Measurements from ENCODE around the gene MAG. TPM values are rescaled to one million over a fixed set of nuclear protein-coding genes. Genes with fewer than 3 reads are reported as not detected.
A peak's percentile ranks its signal among the peaks of the same experiment; 100 is the strongest.

Gene MAG
- total and polyA plus RNA-seq, 2 of the 13 experiments (the other 11 are each of a cell fraction or from before 2014, with no cell fraction given) = 0.20 to 1.3 TPM

DNA sequence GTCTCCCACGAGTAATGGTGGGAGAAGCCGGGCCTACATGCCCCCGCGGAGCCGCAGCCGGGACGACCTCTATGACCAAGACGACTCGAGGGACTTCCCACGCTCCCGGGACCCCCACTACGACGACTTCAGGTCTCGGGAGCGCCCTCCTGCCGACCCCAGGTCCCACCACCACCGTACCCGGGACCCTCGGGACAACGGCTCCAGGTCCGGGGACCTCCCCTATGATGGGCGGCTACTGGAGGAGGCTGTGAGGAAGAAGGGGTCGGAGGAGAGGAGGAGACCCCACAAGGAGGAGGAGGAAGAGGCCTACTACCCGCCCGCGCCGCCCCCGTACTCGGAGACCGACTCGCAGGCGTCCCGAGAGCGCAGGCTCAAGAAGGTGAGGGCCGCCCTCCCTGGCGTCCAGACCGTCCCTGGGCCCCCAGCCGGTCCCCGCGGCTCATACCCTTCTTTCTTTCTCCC lies 24.6 kb upstream of the MAG start (continued):
- TF ChIP-seq SRSF9 (IDR thresholded peaks at IDR 0.05; ENCODE audit: borderline replicate concordance, insufficient read depth, low read depth, low read length, poor library complexity, severe bottlenecking) = no peak
- TF ChIP-seq, protein P1, sequence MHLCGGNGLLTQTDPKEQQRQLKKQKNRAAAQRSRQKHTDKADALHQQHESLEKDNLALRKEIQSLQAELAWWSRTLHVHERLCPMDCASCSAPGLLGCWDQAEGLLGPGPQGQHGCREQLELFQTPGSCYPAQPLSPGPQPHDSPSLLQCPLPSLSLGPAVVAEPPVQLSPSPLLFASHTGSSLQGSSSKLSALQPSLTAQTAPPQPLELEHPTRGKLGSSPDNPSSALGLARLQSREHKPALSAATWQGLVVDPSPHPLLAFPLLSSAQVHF (CRISPR knock-in tag; IDR thresholded peaks at IDR 0.05) = no peak
- TF ChIP-seq ARNT2 (CRISPR knock-in tag; IDR thresholded peaks at IDR 0.05; ENCODE audit: low read depth) = no peak
- no peak for TF ChIP-seq CCAR2 (optimal IDR thresholded peaks at IDR 0.05; ENCODE audit: low read depth, low read length)
- TF ChIP-seq, protein P2, sequence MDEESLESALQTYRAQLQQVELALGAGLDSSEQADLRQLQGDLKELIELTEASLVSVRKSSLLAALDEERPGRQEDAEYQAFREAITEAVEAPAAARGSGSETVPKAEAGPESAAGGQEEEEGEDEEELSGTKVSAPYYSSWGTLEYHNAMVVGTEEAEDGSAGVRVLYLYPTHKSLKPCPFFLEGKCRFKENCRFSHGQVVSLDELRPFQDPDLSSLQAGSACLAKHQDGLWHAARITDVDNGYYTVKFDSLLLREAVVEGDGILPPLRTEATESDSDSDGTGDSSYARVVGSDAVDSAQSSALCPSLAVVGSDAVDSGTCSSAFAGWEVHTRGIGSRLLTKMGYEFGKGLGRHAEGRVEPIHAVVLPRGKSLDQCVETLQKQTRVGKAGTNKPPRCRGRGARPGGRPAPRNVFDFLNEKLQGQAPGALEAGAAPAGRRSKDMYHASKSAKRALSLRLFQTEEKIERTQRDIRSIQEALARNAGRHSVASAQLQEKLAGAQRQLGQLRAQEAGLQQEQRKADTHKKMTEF (CRISPR knock-in tag; IDR thresholded peaks at IDR 0.05) = peak; percentile 67; the same call in 1 of the 2 replicates
- peak; percentile 67; the same call in 1 of the 2 replicates for TF ChIP-seq ZNF431 (CRISPR knock-in tag; IDR thresholded peaks at IDR 0.05; ENCODE audit: borderline replicate concordance, low read depth)
- no peak for TF ChIP-seq NFE2L2 (IDR thresholded peaks at IDR 0.05; ENCODE audit: low read length)
- TF ChIP-seq, protein P3, sequence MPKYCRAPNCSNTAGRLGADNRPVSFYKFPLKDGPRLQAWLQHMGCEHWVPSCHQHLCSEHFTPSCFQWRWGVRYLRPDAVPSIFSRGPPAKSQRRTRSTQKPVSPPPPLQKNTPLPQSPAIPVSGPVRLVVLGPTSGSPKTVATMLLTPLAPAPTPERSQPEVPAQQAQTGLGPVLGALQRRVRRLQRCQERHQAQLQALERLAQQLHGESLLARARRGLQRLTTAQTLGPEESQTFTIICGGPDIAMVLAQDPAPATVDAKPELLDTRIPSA (CRISPR knock-in tag; IDR thresholded peaks at IDR 0.05; ENCODE audit: borderline replicate concordance) = no peak
- TF ChIP-seq AKAP8 (CRISPR knock-in tag; IDR thresholded peaks at IDR 0.05) = peak; percentile 90; the same call in 1 of the 2 replicates
- no peak for TF ChIP-seq HCFC1 (IDR thresholded peaks at IDR 0.05; ENCODE audit: low read depth, low read length)
- no peak for TF ChIP-seq EP300 (IDR thresholded peaks at IDR 0.05; ENCODE audit: low read depth in 2 of 2, low read length in 2 of 2)
- TF ChIP-seq EP300 (CRISPR knock-in tag; IDR thresholded peaks at IDR 0.05; ENCODE audit: borderline replicate concordance) = no peak
- no peak for TF ChIP-seq CENPX (CRISPR knock-in tag; IDR thresholded peaks at IDR 0.05)
- TF ChIP-seq, protein P4, sequence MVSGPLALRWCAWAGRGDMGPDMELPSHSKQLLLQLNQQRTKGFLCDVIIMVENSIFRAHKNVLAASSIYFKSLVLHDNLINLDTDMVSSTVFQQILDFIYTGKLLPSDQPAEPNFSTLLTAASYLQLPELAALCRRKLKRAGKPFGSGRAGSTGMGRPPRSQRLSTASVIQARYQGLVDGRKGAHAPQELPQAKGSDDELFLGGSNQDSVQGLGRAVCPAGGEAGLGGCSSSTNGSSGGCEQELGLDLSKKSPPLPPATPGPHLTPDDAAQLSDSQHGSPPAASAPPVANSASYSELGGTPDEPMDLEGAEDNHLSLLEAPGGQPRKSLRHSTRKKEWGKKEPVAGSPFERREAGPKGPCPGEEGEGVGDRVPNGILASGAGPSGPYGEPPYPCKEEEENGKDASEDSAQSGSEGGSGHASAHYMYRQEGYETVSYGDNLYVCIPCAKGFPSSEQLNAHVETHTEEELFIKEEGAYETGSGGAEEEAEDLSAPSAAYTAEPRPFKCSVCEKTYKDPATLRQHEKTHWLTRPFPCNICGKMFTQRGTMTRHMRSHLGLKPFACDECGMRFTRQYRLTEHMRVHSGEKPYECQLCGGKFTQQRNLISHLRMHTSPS (CRISPR knock-in tag; IDR thresholded peaks at IDR 0.05; ENCODE audit: low read depth) = no peak
- TF ChIP-seq, protein P5, sequence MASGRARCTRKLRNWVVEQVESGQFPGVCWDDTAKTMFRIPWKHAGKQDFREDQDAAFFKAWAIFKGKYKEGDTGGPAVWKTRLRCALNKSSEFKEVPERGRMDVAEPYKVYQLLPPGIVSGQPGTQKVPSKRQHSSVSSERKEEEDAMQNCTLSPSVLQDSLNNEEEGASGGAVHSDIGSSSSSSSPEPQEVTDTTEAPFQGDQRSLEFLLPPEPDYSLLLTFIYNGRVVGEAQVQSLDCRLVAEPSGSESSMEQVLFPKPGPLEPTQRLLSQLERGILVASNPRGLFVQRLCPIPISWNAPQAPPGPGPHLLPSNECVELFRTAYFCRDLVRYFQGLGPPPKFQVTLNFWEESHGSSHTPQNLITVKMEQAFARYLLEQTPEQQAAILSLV (CRISPR knock-in tag; IDR thresholded peaks at IDR 0.05; ENCODE audit: borderline replicate concordance) = 0 out of 2 replicates have a peak, but pooled peaks have one; percentile 25
- peak; percentile 57; the same call in 1 of the 2 replicates for TF ChIP-seq ZFX (CRISPR knock-in tag; IDR thresholded peaks at IDR 0.05; ENCODE audit: low read depth)
- TF ChIP-seq, protein P6, sequence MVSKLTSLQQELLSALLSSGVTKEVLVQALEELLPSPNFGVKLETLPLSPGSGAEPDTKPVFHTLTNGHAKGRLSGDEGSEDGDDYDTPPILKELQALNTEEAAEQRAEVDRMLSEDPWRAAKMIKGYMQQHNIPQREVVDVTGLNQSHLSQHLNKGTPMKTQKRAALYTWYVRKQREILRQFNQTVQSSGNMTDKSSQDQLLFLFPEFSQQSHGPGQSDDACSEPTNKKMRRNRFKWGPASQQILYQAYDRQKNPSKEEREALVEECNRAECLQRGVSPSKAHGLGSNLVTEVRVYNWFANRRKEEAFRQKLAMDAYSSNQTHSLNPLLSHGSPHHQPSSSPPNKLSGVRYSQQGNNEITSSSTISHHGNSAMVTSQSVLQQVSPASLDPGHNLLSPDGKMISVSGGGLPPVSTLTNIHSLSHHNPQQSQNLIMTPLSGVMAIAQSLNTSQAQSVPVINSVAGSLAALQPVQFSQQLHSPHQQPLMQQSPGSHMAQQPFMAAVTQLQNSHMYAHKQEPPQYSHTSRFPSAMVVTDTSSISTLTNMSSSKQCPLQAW (CRISPR knock-in tag; IDR thresholded peaks at IDR 0.05) = peak; percentile 50
- no peak for TF ChIP-seq YY1 (IDR thresholded peaks at IDR 0.05; ENCODE audit: insufficient read depth, insufficient replicate concordance, low read depth, low read length)
- no peak for TF ChIP-seq NCOA2 (CRISPR knock-in tag; IDR thresholded peaks at IDR 0.05)
- TF ChIP-seq, protein P7, sequence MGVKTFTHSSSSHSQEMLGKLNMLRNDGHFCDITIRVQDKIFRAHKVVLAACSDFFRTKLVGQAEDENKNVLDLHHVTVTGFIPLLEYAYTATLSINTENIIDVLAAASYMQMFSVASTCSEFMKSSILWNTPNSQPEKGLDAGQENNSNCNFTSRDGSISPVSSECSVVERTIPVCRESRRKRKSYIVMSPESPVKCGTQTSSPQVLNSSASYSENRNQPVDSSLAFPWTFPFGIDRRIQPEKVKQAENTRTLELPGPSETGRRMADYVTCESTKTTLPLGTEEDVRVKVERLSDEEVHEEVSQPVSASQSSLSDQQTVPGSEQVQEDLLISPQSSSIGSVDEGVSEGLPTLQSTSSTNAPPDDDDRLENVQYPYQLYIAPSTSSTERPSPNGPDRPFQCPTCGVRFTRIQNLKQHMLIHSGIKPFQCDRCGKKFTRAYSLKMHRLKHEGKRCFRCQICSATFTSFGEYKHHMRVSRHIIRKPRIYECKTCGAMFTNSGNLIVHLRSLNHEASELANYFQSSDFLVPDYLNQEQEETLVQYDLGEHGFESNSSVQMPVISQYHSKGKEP (CRISPR knock-in tag; IDR thresholded peaks at IDR 0.05) = no peak
